ENCODE results near the gene NUDT4B.
"Not testable (repeated sequence)": the region's sequence is repeated elsewhere in the genome, so short reads cannot be mapped to it uniquely, and the experiment has no call there.

Gene NUDT4B

GRCh38 chr1:148748563-148749334, at the start of gene NUDT4B:
TSS of gene NUDT4B (plus strand) at chr1:148748774. CDS start at chr1:148748953, 179 bp downstream.
- DNase-seq = not testable (repeated sequence)

GRCh38 chr1:148699357-148699756, 49.2 kb upstream of the NUDT4B start:
- DNase-seq = not testable (repeated sequence)

- DNase-seq = not testable (repeated sequence)
Measured at GRCh38 chr1:148702242-148702641, 46.3 kb upstream of the NUDT4B start.

GRCh38 chr1:148703973-148704591, 44.5 kb upstream of the NUDT4B start:
- DNase-seq = not testable (repeated sequence)

GRCh38 chr1:148705316-148705948, 43.1 kb upstream of the NUDT4B start:
- DNase-seq = not testable (repeated sequence)

GRCh38 chr1:148708779-148709333, 39.7 kb upstream of the NUDT4B start:
- not testable (repeated sequence) for DNase-seq

GRCh38 chr1:148710772-148711523, 37.6 kb upstream of the NUDT4B start:
- DNase-seq = not testable (repeated sequence)

GRCh38 chr1:148712353-148712752, 36.2 kb upstream of the NUDT4B start:
- not testable (repeated sequence) for DNase-seq

- not testable (repeated sequence) for DNase-seq
Measured at GRCh38 chr1:148715518-148715917, 33.1 kb upstream of the NUDT4B start.

- DNase-seq = not testable (repeated sequence)
Measured at GRCh38 chr1:148716966-148717520, 31.5 kb upstream of the NUDT4B start.

- not testable (repeated sequence) for DNase-seq
Measured at GRCh38 chr1:148720918-148721317, 27.7 kb upstream of the NUDT4B start.

GRCh38 chr1:148722758-148723157, 25.8 kb upstream of the NUDT4B start:
- DNase-seq = not testable (repeated sequence)

GRCh38 chr1:148723515-148723914, 25.1 kb upstream of the NUDT4B start:
- not testable (repeated sequence) for DNase-seq

- not testable (repeated sequence) for DNase-seq
Measured at GRCh38 chr1:148724872-148725271, 23.7 kb upstream of the NUDT4B start.

- DNase-seq = not testable (repeated sequence)
Measured at GRCh38 chr1:148727862-148728261, 20.7 kb upstream of the NUDT4B start.

GRCh38 chr1:148729128-148729527, 19.4 kb upstream of the NUDT4B start:
- not testable (repeated sequence) for DNase-seq

GRCh38 chr1:148729541-148729940, 19.0 kb upstream of the NUDT4B start:
- not testable (repeated sequence) for DNase-seq

- not testable (repeated sequence) for DNase-seq
Measured at GRCh38 chr1:148732277-148732676, 16.3 kb upstream of the NUDT4B start.

- DNase-seq = not testable (repeated sequence)
Measured at GRCh38 chr1:148733585-148734310, 14.8 kb upstream of the NUDT4B start.

GRCh38 chr1:148734311-148734662, 14.3 kb upstream of the NUDT4B start:
- not testable (repeated sequence) for DNase-seq

GRCh38 chr1:148735538-148735937, 13.0 kb upstream of the NUDT4B start:
- not testable (repeated sequence) for DNase-seq
